Endothelial cell of umbilical vein (primary cell): ENCODE results near the gene SETD1A. TPM values are rescaled to one million over a fixed set of nuclear protein-coding genes. Genes with fewer than 3 reads are reported as not detected.
A peak's percentile ranks its signal among the peaks of the same experiment; 100 is the strongest.

Source experiments
- BruUV-seq: library from RNA; stranded (reverse); fragments of 400-500 nt; replicated peaks from 2 replicates; lab custom pipeline; 2021; lab: Mats Ljungman, UMichigan
- CTCF ChIA-PET: fragments of 300-600, 350-600 bp; sonication (Branson Sonifier 250); formaldehyde crosslinking; loops from one replicate; lab custom pipeline; 2021; ENCODE audit warnings: antibody characterized with exemption, inconsistent platforms; lab: Charles Lee
- POLR2A ChIA-PET: fragments of 300-600, 350-600 bp; sonication (Branson Sonifier 250); formaldehyde crosslinking; loops from one replicate; lab custom pipeline; 2021; ENCODE audit warnings: antibody characterized with exemption, inconsistent platforms; lab: Charles Lee
- DNase-seq: peaks from one replicate; pipeline ENCODE4 v3.0.0-alpha.2; 2011; ENCODE audit warnings: low read depth, low spot score
- FAIRE-seq: peaks from 2 replicates; lab custom pipeline; 2011; peaks lifted over from hg19 to GRCh38; lab: Jason Lieb, UNC
- H2AFZ ChIP-seq: 2 replicates; pipeline ENCODE4 v1.6.0; 2012; ENCODE audit warnings: low read depth, low read length, control low read depth, inconsistent platforms
- H3K27ac ChIP-seq: 2 replicates; pipeline ENCODE4 v1.5.1; 2011; ENCODE audit warnings: low read depth, mild to moderate bottlenecking, control low read depth, low read length, moderate library complexity; ENCODE audit not compliant: insufficient read depth
- H3K27me3 ChIP-seq, 2 experiments: 2 replicates each; pipeline versions ENCODE4 v1.6.0 to v1.6.1; 2011; ENCODE audit warnings: low read length in 2 of 2, mixed read lengths in 1 of 2; ENCODE audit not compliant: control insufficient read depth in 2 of 2, insufficient read depth in 2 of 2
- H3K36me3 ChIP-seq, 2 experiments: 2 replicates in 1 of 2; 3 replicates in 1 of 2; pipeline ENCODE4 v1.5.1; 2011; ENCODE audit warnings: low read length in 2 of 2, mild to moderate bottlenecking in 1 of 2, moderate library complexity in 1 of 2; ENCODE audit not compliant: control insufficient read depth in 2 of 2, insufficient read depth in 2 of 2; ENCODE audit errors: extremely low read depth in 1 of 2
- H3K4me1 ChIP-seq: 3 replicates; pipeline ENCODE4 v1.5.1; 2011; ENCODE audit warnings: mild to moderate bottlenecking, low read length; ENCODE audit not compliant: control insufficient read depth, insufficient read depth; ENCODE audit errors: extremely low read depth
- H3K4me2 ChIP-seq: 2 replicates; pipeline ENCODE4 v1.6.1; 2011; ENCODE audit warnings: low read length, control low read depth, mixed read lengths; ENCODE audit not compliant: insufficient read depth
- H3K4me3 ChIP-seq, 3 experiments: fragments of 200-600 bp in 1 of 3; sonication (generic), shearing (Covaris generic) in 1 of 3; replicated peaks in 1 of 3; 2 replicates each; pipeline ENCODE4 v1.5.1; 2011 to 2016; ENCODE audit warnings: control low read depth in 3 of 3, low read length in 3 of 3, mild to moderate bottlenecking in 2 of 3, inconsistent platforms in 1 of 3, low read depth in 1 of 3, moderate library complexity in 1 of 3; ENCODE audit not compliant: insufficient read depth in 1 of 3
- H3K79me2 ChIP-seq: 2 replicates; pipeline ENCODE4 v1.6.0; 2012; ENCODE audit warnings: low read length, inconsistent platforms; ENCODE audit not compliant: control insufficient read depth, insufficient read depth
- H3K9ac ChIP-seq: replicated peaks from 2 replicates; pipeline ENCODE3; 2011; ENCODE audit warnings: low read length, control low read depth; ENCODE audit not compliant: insufficient read depth; ENCODE audit errors: extremely low read depth
- H3K9me1 ChIP-seq: replicated peaks from 3 replicates; pipeline ENCODE4 v1.6.0; 2011; ENCODE audit warnings: mild to moderate bottlenecking, low read length; ENCODE audit not compliant: control insufficient read depth, insufficient read depth; ENCODE audit errors: extremely low read depth
- H3K9me3 ChIP-seq: replicated peaks from 2 replicates; pipeline ENCODE4 v1.5.1; 2012; ENCODE audit warnings: low read length, inconsistent platforms; ENCODE audit not compliant: control insufficient read depth, insufficient read depth
- H4K20me1 ChIP-seq: replicated peaks from 2 replicates; pipeline ENCODE3; 2011; ENCODE audit warnings: mild to moderate bottlenecking, low read length; ENCODE audit not compliant: control insufficient read depth, insufficient read depth; ENCODE audit errors: extremely low read depth
- CTCF ChIP-seq, 2 donors: IDR thresholded peaks; 1 replicate in 1 of 2; 2 replicates in 1 of 2; pipeline ENCODE4 v1.5.1; 2011; ENCODE audit warnings: low read length in 2 of 2, mild to moderate bottlenecking in 2 of 2, moderate library complexity in 2 of 2, control low read depth in 1 of 2, inconsistent platforms in 1 of 2, low read depth in 1 of 2; ENCODE audit not compliant: insufficient read depth in 1 of 2; ENCODE audit errors: extremely low read depth in 1 of 2
- EZH2 ChIP-seq: IDR thresholded peaks from 2 replicates; pipeline ENCODE4 v1.6.1; 2012; ENCODE audit warnings: borderline replicate concordance, low read depth, mild to moderate bottlenecking, moderate library complexity, low read length, inconsistent platforms; ENCODE audit not compliant: severe bottlenecking
- FOS ChIP-seq: IDR thresholded peaks from 2 replicates; pipeline ENCODE4 v1.6.1; 2011; ENCODE audit warnings: mild to moderate bottlenecking, low read length, moderate library complexity, borderline replicate concordance; ENCODE audit not compliant: insufficient read depth
- GATA2 ChIP-seq: IDR thresholded peaks from 2 replicates; pipeline ENCODE4 v1.7.0; 2011; ENCODE audit warnings: low read depth, mild to moderate bottlenecking, moderate library complexity, mixed read lengths, low read length; ENCODE audit not compliant: insufficient read length, insufficient read depth
- MYC ChIP-seq: IDR thresholded peaks from one replicate; pipeline ENCODE4 v1.6.1; 2011; ENCODE audit warnings: mild to moderate bottlenecking, low read depth, low read length
- POLR2A ChIP-seq: IDR thresholded peaks from 2 replicates; pipeline ENCODE4 v1.6.1; 2012; ENCODE audit warnings: low read depth, mild to moderate bottlenecking, control low read depth, low read length
- POLR2AphosphoS5 ChIP-seq: IDR thresholded peaks from 2 replicates; pipeline ENCODE4 v1.6.1; 2012; ENCODE audit warnings: low read depth, mild to moderate bottlenecking, control low read depth, low read length, moderate library complexity; ENCODE audit not compliant: insufficient read depth
- dilution Hi-C: fragments of 300-500 bp; cut with MboI; formaldehyde crosslinking; loops from one replicate; pipeline ENCODE4 v1.15.0; 2019; ENCODE audit warnings: low sequenced_read_pairs; ENCODE audit not compliant: extremely low pct_ligation_motif_present
- intact Hi-C: fragments of 100-400 bp; cut with micrococcal nuclease; formaldehyde crosslinking; loops from one replicate; pipeline ENCODE4 v1.10.0; 2022
- polyA plus RNA-seq, 4 experiments: library from polyadenylated mRNA; depleted of rRNA in 3 of 4; stranded (reverse) in 3 of 4; unstranded in 1 of 4; fragments of >200 nt; gene quantifications; 2 replicates each; pipeline versions ENCODE4 v1.2.1 to v1.2.3, GENCODE V29; 2011 to 2012; ENCODE audit warnings: missing spikeins in 1 of 4
- total RNA-seq: library from RNA; stranded (reverse); gene quantifications from 2 replicates; pipeline ENCODE4 v1.2.3, GENCODE V29; 2021
- TF ChIP-seq, protein P1 (sequence below): IDR thresholded peaks from 2 replicates; pipeline ENCODE4 v1.6.1; 2011; ENCODE audit not compliant: insufficient read depth, insufficient read length

SETD1A gene
- total and polyA plus RNA-seq, 2 donors (not counting 3 experiments of a cell fraction or from before 2014, with no cell fraction given): 3.5 to 21.3 TPM

DNA sequence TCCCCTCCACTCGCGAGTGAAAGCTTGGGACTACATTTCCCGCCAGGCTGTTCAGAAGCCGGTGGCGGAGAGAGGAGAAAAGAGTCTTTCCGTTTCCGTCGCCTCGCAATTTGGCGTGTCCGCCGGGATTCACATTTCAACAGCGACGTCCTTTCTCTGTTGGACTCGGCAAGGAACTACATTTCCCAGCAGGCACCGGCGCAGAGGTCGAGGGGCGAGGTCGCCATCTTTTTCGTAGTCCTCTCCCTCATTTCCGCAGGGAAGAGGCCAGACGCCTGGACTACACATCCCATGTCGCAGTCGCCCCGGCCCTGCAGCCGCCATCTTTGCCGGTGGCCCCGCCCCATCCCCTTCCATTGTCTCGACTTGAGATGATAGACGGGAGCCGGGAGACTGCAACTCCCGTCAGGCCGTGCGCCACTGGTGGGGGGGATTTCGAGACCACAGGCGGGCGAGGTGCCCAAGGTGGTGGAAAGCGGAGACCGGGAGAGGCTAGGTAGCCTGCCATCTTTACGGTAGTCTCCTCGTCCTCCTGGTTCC is 35.1 kb upstream of the SETD1A start:
- DNase-seq (peak; percentile 100), FAIRE-seq (peak; percentile 100)
- no peaks in the 10 kb centered on the region for H4K20me1 ChIP-seq
- H2AFZ ChIP-seq: peak overlapping the region; percentile 57
- ChIA-PET CTCF (interaction anchor here (0.7 to 1.0 kb wide), 5 partner anchors 19 to 151 kb away, joined by 3 to 38 read pairs (median 4); no protein-coding TSS in a partner anchor), POLR2A (no interaction called here)
- H3K27me3 ChIP-seq: no peaks in the 10 kb centered on the region
- dilution Hi-C loops: no loop called here
- H3K4me1 ChIP-seq: peaks cover 2% of the 10 kb centered on the region
- intact Hi-C loops: loop anchor here (1.0 to 5.0 kb wide), 11 partner anchors 19 to 272 kb away; partner anchors contain the start of genes CFAP119, FBRS, PHKG2 and PRR14
- TSS peak; percentile 67 for BruUV-seq
- peak overlapping the region; percentile 18 to 87 (median 67) for H3K4me3 ChIP-seq
- H3K36me3 ChIP-seq: peaks cover 0 to 5% of the 10 kb centered on the region in 2 experiments
- H3K79me2 ChIP-seq: no peaks in the 10 kb centered on the region
- H3K27ac ChIP-seq: peak overlapping the region; percentile 66
- H3K9me1 ChIP-seq: no peaks in the 10 kb centered on the region
- H3K4me2 ChIP-seq: peak overlapping the region; percentile 72
- peak overlapping the region; percentile 67 for H3K9ac ChIP-seq
- no peak for TF ChIP-seq MYC
- no peak for TF ChIP-seq GATA2
- TF ChIP-seq CTCF (IDR thresholded peaks at IDR 0.05; ENCODE audit: extremely low read depth in 1 of 2, insufficient read depth in 1 of 2, low read depth in 1 of 2, low read length in 2 of 2): no peak
- peak; percentile 51 for TF ChIP-seq POLR2A
- TF ChIP-seq EZH2: no peak
- TF ChIP-seq, protein P1, sequence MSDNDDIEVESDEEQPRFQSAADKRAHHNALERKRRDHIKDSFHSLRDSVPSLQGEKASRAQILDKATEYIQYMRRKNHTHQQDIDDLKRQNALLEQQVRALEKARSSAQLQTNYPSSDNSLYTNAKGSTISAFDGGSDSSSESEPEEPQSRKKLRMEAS: no peak
- no peak for TF ChIP-seq POLR2AphosphoS5
- TF ChIP-seq FOS: no peak
- no peaks in the 10 kb centered on the region for H3K9me3 ChIP-seq
